ENCODE results near the gene PTCD1. TPM values are rescaled to one million over a fixed set of nuclear protein-coding genes. Genes with fewer than 3 reads are reported as not detected.
"Not testable (repeated sequence)": the region's sequence is repeated elsewhere in the genome, so short reads cannot be mapped to it uniquely, and the experiment has no call there.

PTCD1 gene
- polyA plus RNA-seq, 3 donors from 2014 or later = 0.83 to 3.7 (median 1.4) TPM

DNA sequence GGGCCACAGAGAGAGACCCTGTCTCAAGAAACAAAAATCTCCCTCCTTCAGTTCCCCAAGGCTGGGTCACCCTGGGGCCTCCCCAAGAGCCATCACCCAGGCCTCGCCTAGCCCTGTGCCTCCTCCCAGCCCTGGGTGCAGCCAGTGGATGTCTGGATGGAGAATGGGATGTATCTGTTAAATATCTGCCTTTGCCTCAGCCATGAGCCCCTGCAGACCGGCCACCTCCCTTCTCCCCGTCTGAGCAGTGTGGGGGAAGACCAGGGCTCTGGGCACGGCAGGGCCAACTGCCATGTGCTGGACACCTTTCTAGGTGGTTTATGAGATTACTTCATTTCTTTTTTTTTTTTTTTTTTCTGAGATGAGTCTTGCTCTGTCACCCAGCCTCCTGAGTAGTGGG is 54.1 kb downstream of the PTCD1 start:
- Mint-ChIP-seq H3K4me1 (peaks cover 38 to 51% of the 10 kb centered on the region in 2 donors), H3K4me3 (no peak overlapping the region), H3K9me3 (no peaks in the 10 kb centered on the region), H3K36me3 (peaks cover 0 to 16% (median 4%) of the 10 kb centered on the region in 3 donors), H3K27me3 (ENCODE audit: low read depth in 3 of 3) (peaks cover 0 to 6% (median 5%) of the 10 kb centered on the region in 3 donors), H3K27ac (peak overlapping the region; percentile 56 to 91 (median 76))
- DNase-seq = no peak

DNA sequence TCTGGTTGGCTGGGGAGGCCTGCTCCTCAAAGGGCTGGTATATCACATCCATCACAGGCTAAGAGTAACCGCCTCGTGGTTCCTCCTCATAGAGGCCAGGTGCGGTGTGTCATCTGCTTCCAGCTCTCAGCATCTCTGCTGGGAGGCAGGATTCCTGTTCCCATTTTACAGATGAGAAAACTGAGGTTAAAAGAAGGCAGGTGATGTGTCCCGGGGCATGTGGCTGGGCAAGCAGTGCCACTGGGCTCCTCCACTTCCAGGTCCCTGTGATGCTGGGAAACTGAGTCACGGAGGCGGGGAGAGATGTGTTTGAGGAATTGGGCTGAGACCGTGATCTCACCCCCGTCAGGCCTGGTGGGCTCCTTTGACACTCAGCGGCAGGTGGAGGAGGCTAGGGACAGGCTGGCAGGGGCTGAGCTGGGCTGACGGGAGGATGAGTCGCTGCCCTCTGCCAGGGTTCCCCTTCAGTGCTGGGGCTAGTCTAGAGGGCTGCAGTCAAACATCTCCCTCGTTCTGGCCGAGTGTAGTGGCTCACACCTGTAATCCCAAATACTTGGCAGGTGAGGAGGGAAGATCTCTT is 54.7 kb downstream of the PTCD1 start:
- peaks cover 0 to 20% (median 8%) of the 10 kb centered on the region in 3 donors for H3K36me3 Mint-ChIP-seq
- H3K4me1 Mint-ChIP-seq = peaks cover 44 to 58% of the 10 kb centered on the region in 2 donors
- no peak for DNase-seq
- H3K9me3 Mint-ChIP-seq = no peaks in the 10 kb centered on the region
- H3K27me3 Mint-ChIP-seq (ENCODE audit: low read depth in 3 of 3) = peaks cover 0 to 7% (median 6%) of the 10 kb centered on the region in 3 donors
- H3K4me3 Mint-ChIP-seq = no peak overlapping the region
- H3K27ac Mint-ChIP-seq = peak overlapping the region; percentile 61 to 91 (median 76)

DNA sequence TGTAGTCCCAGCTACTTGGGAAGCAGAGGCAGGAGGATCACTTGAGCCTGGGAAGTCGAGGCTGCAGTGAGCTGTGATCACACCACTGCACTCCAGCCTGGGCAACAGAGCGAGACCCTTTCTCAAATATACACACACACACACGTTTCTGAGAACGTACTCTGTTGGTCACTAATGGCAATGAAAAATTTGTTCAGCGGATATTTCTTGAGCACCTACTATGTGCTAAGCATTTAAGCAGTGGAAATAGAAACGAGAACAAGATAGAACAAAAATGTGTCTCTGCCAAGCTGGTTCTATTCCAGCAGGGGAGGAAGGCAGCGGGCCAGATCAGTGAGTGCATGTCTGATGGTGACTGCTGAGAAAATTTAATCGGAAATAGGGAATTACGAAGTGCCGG is 55.4 kb downstream of the PTCD1 start:
- peak overlapping the region; percentile 49 to 91 (median 80) for H3K27ac Mint-ChIP-seq
- peaks cover 45 to 59% of the 10 kb centered on the region in 2 donors for H3K4me1 Mint-ChIP-seq
- no peak for DNase-seq
- H3K36me3 Mint-ChIP-seq = peaks cover 0 to 16% (median 8%) of the 10 kb centered on the region in 3 donors
- peaks cover 0 to 7% (median 6%) of the 10 kb centered on the region in 3 donors for H3K27me3 Mint-ChIP-seq (ENCODE audit: low read depth in 3 of 3)
- H3K9me3 Mint-ChIP-seq = no peaks in the 10 kb centered on the region
- peak overlapping the region in 1 of 5 donors; percentile 54 for H3K4me3 Mint-ChIP-seq

DNA sequence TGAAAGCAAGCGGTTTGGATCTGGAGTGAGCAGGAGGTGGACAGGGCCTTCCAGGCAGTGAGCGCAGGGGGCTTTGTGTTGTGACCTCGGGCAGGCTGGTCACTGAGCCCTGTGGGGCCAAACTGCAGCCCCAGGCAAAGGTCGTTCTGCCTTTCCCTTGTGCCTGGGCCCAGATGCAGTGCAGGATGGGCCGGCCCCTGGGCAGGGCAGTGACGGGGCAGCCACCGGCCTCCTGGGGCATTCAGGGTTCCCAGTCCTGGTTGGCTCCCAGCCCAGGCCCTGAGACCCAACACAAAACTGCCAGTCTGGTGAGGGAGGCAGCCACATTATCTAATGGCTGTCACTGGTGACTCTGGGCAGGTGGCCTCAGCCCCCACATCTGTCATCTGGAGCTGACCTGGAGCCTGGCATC is 56.9 kb downstream of the PTCD1 start:
- Mint-ChIP-seq H3K27me3 (ENCODE audit: low read depth in 3 of 3) (peaks cover 0 to 7% (median 6%) of the 10 kb centered on the region in 3 donors), H3K36me3 (peaks cover 0 to 13% (median 8%) of the 10 kb centered on the region in 3 donors), H3K4me1 (peaks cover 50 to 63% of the 10 kb centered on the region in 2 donors), H3K9me3 (no peaks in the 10 kb centered on the region), H3K27ac (peak overlapping the region; percentile 96 to 99 (median 98)), H3K4me3 (peak overlapping the region; percentile 80 to 89 (median 84))
- no peak for DNase-seq

DNA sequence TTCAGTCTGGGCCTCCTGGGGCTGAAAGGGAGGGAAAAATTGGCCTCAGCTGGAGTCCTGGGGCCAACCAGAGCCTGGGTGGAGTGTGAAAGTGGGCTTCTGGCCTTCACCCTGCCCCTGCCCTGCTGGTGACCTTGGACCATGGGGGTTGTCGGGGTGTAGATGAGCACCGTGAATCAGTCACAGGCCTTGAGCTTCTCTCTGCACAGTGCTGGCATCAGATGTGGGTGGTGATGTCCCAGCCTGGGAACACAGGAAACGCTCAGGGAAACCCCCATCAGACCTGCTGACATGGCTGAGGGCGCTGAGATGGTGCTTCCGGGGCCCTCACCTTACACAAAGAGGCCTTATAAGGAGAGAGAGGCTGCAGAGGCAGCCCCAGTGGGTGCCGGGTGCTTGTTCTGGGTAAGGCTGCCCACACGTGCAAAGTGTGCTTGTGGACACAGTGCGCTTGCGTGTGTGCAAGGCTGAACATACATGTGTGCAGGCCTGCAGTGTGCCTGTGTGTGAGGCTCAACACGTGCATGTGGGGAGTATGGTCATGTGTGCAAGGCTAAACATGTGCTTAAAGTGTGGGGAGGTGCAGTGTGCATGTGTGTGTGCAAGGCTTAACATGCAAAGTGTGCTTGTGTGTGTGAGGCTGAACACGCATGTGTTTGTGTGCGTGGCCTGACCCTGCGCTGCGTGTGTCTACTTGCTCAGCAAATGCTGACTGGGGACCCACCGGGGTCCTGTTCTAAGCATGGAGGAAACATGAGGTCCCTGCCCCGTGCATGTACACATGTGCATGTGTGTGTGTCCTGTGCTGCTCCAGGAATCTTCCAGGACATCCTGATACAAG is 57.6 kb downstream of the PTCD1 start:
- H3K36me3 Mint-ChIP-seq = peaks cover 0 to 10% (median 8%) of the 10 kb centered on the region in 3 donors
- DNase-seq = peak; percentile 87 to 90 (median 89)
- peaks cover 56 to 65% of the 10 kb centered on the region in 2 donors for H3K4me1 Mint-ChIP-seq

DNA sequence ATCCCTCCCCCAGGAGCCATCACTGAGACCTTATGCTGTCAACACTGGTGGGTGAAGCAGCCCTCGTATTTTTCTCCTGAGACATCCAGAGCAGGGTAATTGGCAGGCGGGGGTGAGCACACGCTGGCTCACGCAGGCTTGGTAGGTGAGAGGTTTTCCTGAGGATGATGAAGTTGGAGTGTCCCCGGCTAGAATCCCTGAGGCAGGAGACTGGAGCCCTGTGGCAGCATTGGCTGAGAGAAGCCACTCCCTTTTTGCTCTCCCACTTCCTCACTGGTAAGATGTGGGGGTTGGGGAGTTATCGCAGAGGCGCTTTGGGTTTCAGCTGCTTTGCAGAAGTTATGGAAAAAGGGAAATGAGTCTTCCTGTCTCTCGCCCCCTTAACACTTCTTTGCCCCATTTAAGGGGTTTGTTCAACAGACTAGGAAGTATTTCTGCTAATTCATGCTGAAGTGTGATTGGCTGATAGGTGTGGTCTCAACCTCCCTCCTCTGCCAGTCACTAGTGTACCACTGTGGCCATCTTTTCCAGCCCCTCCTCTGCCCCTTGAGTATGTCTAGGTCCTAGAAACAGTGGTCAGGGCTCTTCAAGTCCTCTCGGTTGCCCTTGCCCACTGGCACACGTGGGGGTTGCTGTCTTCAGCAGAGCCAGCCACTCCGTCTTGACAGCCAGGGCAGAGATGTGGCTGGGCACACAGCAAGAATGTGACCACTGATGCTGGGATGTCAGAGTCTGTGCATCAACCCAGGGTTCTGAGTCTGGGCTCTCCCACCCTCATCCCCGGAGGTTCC is 58.4 kb downstream of the PTCD1 start:
- Mint-ChIP-seq H3K4me1 (peaks cover 56 to 59% of the 10 kb centered on the region in 2 donors), H3K9me3 (no peaks in the 10 kb centered on the region), H3K4me3 (peak overlapping the region; percentile 80 to 89 (median 84)), H3K27me3 (ENCODE audit: low read depth in 3 of 3) (peaks cover 0 to 7% (median 6%) of the 10 kb centered on the region in 3 donors), H3K36me3 (peaks cover 0 to 10% (median 8%) of the 10 kb centered on the region in 3 donors), H3K27ac (peak overlapping the region; percentile 96 to 99 (median 98))
- DNase-seq = peak; percentile 35 to 48 (median 37)

More for the DNA sequence above, 57.6 kb downstream of the PTCD1 start:
- H3K4me3 Mint-ChIP-seq = peak overlapping the region; percentile 80 to 89 (median 84)
- peaks cover 0 to 7% (median 6%) of the 10 kb centered on the region in 3 donors for H3K27me3 Mint-ChIP-seq (ENCODE audit: low read depth in 3 of 3)
- H3K9me3 Mint-ChIP-seq = no peaks in the 10 kb centered on the region
- H3K27ac Mint-ChIP-seq = peak overlapping the region; percentile 96 to 99 (median 98)

DNA sequence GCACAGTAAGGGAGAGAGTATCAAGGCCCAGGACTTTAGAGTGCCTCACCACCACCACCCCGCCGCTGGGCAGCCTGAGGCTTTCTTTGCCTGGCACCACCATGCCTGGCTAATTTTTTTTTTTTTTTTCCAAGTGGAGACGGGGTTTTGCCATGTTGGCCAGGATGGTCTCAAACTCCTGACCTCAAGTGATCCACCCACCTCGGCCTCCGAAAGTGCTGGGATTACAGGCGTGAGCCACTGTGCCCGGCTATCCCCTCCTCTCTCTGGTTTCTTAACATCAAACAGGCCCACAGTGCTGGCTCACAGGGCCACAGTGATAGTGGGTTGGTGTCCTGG is 58.9 kb downstream of the PTCD1 start:
- H3K27me3 Mint-ChIP-seq (ENCODE audit: low read depth in 3 of 3); H3K9me3 Mint-ChIP-seq: not testable (repeated sequence)
- H3K4me1 Mint-ChIP-seq = peaks cover 56 to 59% of the 10 kb centered on the region in 2 donors
- H3K27ac Mint-ChIP-seq = peak overlapping the region; percentile 96 to 99 (median 98)
- peak in 1 of 3 donors; percentile 22 for DNase-seq
- peaks cover 0 to 10% (median 8%) of the 10 kb centered on the region in 3 donors for H3K36me3 Mint-ChIP-seq
- H3K4me3 Mint-ChIP-seq = peak overlapping the region; percentile 80 to 89 (median 84)

DNA sequence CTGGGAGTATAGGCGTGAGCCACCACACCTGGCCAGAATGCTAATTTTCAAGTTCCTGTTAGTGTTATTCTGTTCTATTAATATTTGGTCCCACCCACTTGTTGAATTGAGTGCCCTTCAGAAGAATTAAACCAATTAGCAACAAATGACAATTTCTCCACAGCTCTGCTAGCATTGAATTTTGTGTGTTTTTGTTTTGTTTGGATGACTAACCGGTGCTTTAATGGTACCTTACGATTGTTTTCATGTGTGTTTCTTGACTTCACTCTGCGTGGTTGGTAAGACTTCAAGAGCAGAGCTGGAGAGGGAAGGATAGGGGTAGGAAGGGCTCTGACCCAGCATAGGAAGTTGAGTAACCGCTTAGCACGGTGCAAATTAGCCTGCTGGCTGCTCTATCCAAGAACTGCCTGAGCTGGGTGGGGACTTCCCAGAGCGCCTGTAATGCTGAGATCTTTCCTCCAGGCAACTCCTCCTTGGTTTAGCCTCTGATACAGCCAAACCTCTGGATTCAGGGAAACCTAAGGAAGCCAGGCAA is 59.5 kb downstream of the PTCD1 start:
- Mint-ChIP-seq H3K4me1 (peaks cover 51 to 54% of the 10 kb centered on the region in 2 donors), H3K27ac (peak overlapping the region; percentile 96 to 99 (median 98)), H3K36me3 (peaks cover 0 to 10% (median 8%) of the 10 kb centered on the region in 3 donors), H3K27me3 (ENCODE audit: low read depth in 3 of 3) (peaks cover 0 to 7% (median 6%) of the 10 kb centered on the region in 3 donors), H3K4me3 (peak overlapping the region; percentile 69 to 89 (median 82)), H3K9me3 (no peaks in the 10 kb centered on the region)
- peak in 1 of 3 donors; percentile 29 for DNase-seq

DNA sequence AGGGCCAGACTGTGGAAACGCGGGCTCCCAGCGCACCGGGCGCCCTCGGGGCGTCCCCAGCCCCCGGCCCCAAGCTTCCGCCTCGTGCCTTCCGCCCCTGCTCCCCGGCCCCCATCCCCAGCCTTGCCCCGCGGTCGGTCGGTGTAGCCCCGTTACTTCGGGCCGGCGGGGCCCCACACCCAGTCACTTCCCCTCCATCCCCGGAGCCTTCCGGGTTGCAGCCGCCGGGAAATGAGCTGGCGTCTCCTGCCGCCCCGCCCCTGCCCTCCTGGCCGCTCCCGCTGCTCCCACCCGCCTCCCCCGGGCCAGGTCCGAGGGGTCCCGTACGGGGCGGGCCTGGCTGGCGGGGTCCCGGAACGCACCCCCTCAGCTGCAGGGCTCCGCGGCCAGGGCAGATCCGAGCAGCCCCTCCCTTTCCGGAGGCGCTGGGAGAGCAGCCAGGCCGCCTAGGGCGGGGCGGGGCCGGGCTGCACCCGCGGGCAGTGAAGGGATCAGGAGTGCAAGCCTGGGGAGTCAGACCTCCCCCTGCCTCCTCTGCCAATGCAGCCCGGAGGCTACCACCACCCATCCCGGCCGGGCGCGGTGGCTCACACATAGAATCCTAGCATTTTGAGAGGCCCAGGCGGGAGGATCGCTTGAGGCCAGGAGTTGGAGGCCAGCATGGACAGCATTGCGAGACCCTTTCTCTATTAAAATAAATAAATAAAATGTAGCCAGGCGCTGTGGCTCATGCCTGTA is 63.4 kb downstream of the PTCD1 start:
- Mint-ChIP-seq H3K9me3 (no peaks in the 10 kb centered on the region), H3K36me3 (peaks cover 0 to 7% (median 4%) of the 10 kb centered on the region in 3 donors), H3K27ac (peak overlapping the region in 5 of 6 donors; percentile 80 to 88 (median 82)), H3K4me3 (peak overlapping the region; percentile 69 to 83 (median 73)), H3K27me3 (ENCODE audit: low read depth in 3 of 3) (peaks cover 0 to 5% (median 3%) of the 10 kb centered on the region in 3 donors), H3K4me1 (peaks cover 31 to 33% of the 10 kb centered on the region in 2 donors)
- DNase-seq = peak; percentile 55 to 57 (median 57)

DNA sequence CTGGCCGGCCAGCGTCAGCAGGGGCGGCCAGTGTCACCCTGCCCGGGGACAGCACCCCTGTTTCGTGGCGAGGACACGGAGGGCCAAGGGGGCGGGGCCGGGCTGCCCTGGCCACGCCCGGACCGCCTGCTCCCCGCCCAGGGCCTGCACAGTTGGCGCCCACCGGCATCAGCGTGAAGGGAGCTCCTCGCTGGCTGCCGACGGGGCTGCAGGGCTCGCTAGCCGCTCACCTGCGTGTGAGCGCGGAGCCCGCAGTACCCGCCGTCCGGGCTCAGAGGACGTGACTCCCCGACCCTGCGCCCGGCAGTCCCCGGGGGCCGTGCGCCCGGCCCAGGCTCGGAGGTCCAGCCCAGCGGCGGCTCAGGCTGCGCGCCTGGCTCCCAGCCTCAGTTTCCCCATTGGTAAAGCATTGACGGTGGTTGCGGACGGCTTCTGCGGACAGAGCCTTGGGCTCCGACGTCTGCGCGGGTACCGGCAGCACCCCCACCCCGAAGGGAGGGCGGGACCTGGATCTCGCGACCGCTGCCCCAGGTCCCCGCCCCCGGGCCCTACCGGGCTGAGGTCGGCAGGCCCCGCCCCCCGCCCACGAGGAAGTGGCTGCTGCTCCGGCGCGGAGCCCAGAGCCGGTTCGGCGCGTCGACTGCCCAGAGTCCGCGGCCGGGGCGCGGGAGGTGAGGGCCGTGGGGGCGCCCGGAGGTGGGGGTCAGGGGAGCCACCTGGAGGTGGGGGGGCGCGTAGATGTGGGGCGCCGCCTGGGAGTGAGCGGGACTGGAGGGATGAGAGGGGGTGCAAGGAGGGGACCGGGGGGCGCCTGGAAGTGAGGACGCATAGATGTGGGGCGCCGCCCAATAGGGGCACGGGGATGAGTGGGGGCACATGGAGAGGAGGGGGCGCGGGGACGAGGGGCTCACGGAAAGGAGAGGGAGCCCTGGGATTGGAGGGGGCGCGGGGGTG is 64.2 kb downstream of the PTCD1 start, which contains the start of gene ARPC1B:
TSS of gene ARPC1B (plus strand) at position 620 of the 954 bp plus-strand sequence. CDS start 10,985 bp downstream, outside the sequence.
- DNase-seq = peak; percentile 75 to 82 (median 81)
- peaks cover 0 to 7% (median 4%) of the 10 kb centered on the region in 3 donors for H3K36me3 Mint-ChIP-seq
- H3K27me3 Mint-ChIP-seq (ENCODE audit: low read depth in 3 of 3) = peaks cover 0 to 3% (median 0%) of the 10 kb centered on the region in 3 donors
- peaks cover 23 to 25% of the 10 kb centered on the region in 2 donors for H3K4me1 Mint-ChIP-seq
- H3K27ac Mint-ChIP-seq = peak within 1 kb of the TSS; percentile 40 to 88 (median 82)
- peak within 1 kb of the TSS; percentile 70 to 83 (median 81) for H3K4me3 Mint-ChIP-seq
- H3K9me3 Mint-ChIP-seq = no peaks in the 10 kb centered on the region
